ENCODE data around the gene HDGFL2. TPM values are rescaled to one million over a fixed set of nuclear protein-coding genes. Genes with fewer than 3 reads are reported as not detected.

HDGFL2 gene
- total RNA-seq, 1 donor from 2014 or later = 92.6 TPM

DNA sequence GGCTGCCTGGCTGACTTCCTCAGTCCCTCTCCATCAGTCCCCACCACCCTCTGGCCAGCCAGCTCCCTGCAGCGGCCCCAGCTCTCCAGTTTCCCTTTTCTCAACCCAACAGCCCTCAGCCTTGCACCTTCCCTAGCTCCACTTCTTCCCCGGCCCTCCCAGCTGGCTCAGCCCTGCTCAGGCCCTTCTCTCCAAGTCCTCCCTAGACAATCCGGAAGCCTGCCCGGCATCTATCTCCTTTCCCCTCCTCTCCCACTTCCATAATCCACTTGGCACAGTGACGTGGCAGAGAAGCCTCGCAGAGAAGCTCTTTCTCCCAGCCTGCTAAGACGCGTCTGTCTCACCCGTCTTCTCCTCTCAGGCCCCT, 15.6 kb upstream of the HDGFL2 start:
- Mint-ChIP-seq H3K4me1 (ENCODE audit: low read depth) (peaks cover 12% of the 10 kb centered on the region), H3K36me3 (ENCODE audit: insufficient read depth) (no peaks in the 10 kb centered on the region), H3K9me3 (ENCODE audit: low read depth) (no peaks in the 10 kb centered on the region), H3K27ac (peak overlapping the region; percentile 87), H3K27me3 (no peaks in the 10 kb centered on the region), H3K4me3 (ENCODE audit: low read depth) (peak overlapping the region; percentile 88)
- no peak for DNase-seq (ENCODE audit: low spot score, unreplicated experiment)
- no peak for TF ChIP-seq CTCF (IDR thresholded peaks at IDR 0.05; ENCODE audit: unreplicated experiment)

DNA sequence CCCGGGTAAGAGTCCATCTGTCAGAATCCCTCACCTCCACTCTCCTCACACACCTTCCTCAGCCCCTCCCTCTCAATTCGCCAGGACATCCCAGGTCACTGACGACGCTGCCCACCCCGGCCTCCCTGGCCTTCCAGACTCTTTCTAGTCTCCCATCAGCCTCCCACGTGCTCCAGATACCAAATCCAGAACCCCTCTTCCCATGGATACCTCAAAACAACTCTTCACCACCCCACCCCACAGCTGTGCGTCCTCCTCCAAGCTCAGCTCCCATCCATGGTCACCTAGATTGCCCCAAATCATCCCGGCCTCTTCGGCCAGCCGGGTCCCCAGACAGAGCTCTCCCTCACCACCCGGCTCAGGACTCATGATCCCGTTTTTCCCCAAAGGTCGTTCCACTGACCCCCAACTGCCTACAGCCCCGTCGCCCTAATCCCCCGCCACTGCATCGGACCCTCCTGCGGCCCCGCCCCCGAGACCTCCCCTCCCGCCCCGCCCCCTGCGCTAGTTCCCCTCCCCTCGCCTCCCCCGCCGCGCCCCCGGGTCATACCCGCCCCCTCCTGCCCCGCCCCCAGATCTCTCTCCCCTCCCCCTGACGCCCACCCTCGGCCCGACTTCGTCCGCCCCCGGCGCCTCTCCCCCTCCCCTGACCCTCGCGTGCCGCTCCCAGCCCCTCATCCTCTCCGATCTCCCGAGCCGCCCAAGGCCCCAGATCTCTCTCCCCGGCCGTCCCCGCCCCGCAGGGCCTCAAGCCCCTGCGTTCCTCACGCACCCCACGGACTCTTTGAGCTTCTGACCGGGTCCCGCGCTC, 15.0 kb upstream of the HDGFL2 start:
- TF ChIP-seq CTCF (IDR thresholded peaks at IDR 0.05; ENCODE audit: unreplicated experiment) = no peak
- Mint-ChIP-seq H3K4me1 (ENCODE audit: low read depth) (peaks cover 12% of the 10 kb centered on the region), H3K9me3 (ENCODE audit: low read depth) (no peaks in the 10 kb centered on the region), H3K36me3 (ENCODE audit: insufficient read depth) (no peaks in the 10 kb centered on the region), H3K4me3 (ENCODE audit: low read depth) (peak overlapping the region; percentile 88), H3K27ac (peak overlapping the region; percentile 97), H3K27me3 (no peaks in the 10 kb centered on the region)
- DNase-seq (ENCODE audit: low spot score, unreplicated experiment) = peak; percentile 52

DNA sequence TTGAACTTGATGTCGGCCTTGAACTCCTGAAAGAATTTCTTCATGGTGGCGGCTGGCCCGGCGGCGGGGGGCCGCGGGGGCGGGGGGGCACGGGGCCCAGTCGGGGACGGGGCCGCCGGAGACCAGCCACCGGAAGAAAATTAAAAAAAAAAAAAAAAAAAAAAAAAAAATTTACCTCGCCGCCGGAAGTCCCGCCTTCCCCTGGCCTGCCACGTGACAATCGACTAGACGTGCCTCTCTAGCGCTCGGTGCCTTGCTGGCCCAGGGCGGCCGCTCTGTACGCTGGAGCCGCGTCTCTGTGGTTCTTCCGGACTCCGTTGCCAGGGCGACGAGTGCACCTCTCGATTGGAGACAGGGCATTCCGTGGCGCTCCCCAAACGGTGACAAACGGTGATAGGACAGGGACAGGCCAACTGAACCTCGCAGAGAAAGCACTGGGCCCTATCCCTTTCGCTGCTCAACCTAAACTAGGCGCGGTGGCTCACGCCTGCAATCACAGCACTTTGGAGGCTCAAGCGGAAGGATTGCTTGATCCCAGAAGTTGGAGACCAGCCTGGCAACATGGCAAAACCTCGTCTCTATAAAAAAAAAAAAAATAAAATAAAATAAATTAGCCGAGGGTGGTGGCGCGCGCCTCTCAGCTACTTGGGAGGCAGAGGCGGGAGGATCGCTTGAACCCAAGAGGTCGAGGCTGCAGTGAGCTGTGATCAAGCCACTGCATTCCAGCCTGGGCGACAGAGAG, 14.3 kb upstream of the HDGFL2 start, which contains the start of gene UBXN6:
TSS of gene UBXN6 (minus strand) at position 141 of the 742 bp plus-strand sequence. CDS start at position 44, 97 bp downstream.
- peaks cover 12% of the 10 kb centered on the region for H3K4me1 Mint-ChIP-seq (ENCODE audit: low read depth)
- no peak for TF ChIP-seq CTCF (IDR thresholded peaks at IDR 0.05; ENCODE audit: unreplicated experiment)
- H3K27me3 Mint-ChIP-seq = no peaks in the 10 kb centered on the region
- peak; percentile 93 for DNase-seq (ENCODE audit: low spot score, unreplicated experiment)
- H3K9me3 Mint-ChIP-seq (ENCODE audit: low read depth) = no peaks in the 10 kb centered on the region
- no peaks in the 10 kb centered on the region for H3K36me3 Mint-ChIP-seq (ENCODE audit: insufficient read depth)
- H3K27ac Mint-ChIP-seq = peak within 1 kb of the TSS; percentile 97
- H3K4me3 Mint-ChIP-seq (ENCODE audit: low read depth) = peak within 1 kb of the TSS; percentile 88

GRCh38 chr19:4464815-4465581, 7.1 kb upstream of the HDGFL2 start:
- Mint-ChIP-seq H3K4me3 (ENCODE audit: low read depth) (no peak overlapping the region), H3K9me3 (ENCODE audit: low read depth) (no peaks in the 10 kb centered on the region), H3K4me1 (ENCODE audit: low read depth) (no peaks in the 10 kb centered on the region), H3K27me3 (no peaks in the 10 kb centered on the region), H3K27ac (no peak overlapping the region), H3K36me3 (ENCODE audit: insufficient read depth) (no peaks in the 10 kb centered on the region)
- DNase-seq (ENCODE audit: low spot score, unreplicated experiment) = no peak
- TF ChIP-seq CTCF (IDR thresholded peaks at IDR 0.05; ENCODE audit: unreplicated experiment) = no peak

GRCh38 chr19:4467835-4468234, 4.3 kb upstream of the HDGFL2 start:
- H3K36me3 Mint-ChIP-seq (ENCODE audit: insufficient read depth) = no peaks in the 10 kb centered on the region
- H3K27me3 Mint-ChIP-seq = no peaks in the 10 kb centered on the region
- TF ChIP-seq CTCF (IDR thresholded peaks at IDR 0.05; ENCODE audit: unreplicated experiment) = no peak
- H3K27ac Mint-ChIP-seq = no peak overlapping the region
- H3K4me3 Mint-ChIP-seq (ENCODE audit: low read depth) = no peak overlapping the region
- peaks cover 1% of the 10 kb centered on the region for H3K4me1 Mint-ChIP-seq (ENCODE audit: low read depth)
- no peak for DNase-seq (ENCODE audit: low spot score, unreplicated experiment)
- no peaks in the 10 kb centered on the region for H3K9me3 Mint-ChIP-seq (ENCODE audit: low read depth)
